A549 (cell line): ENCODE results near the gene CACNG5. TPM values are rescaled to one million over a fixed set of nuclear protein-coding genes. Genes with fewer than 3 reads are reported as not detected.
A peak's percentile ranks its signal among the peaks of the same experiment; 100 is the strongest.

Source experiments
- ATAC-seq, 2 experiments: fragments of 200-7000 bp in 1 of 2; fragments of >200 bp in 1 of 2; cut with Nextera tagmentation in 1 of 2; cut with Tn5 transposase in 1 of 2; 3 replicates each; pipeline versions ENCODE4 v1.8.0 to v1.9.1; 2018 to 2020; ENCODE audit warnings: mild to moderate bottlenecking in 1 of 2, moderate library complexity in 1 of 2
- CTCF ChIA-PET: fragments of 300-600 bp; sonication (Branson Sonifier 250); formaldehyde crosslinking; extraction: SDS; loops from one replicate; lab custom pipeline; 2021; ENCODE audit warnings: antibody characterized with exemption, inconsistent platforms; lab: Yijun Ruan, JAX
- POLR2A ChIA-PET: fragments of 350-600 bp; formaldehyde crosslinking; extraction: SDS; loops from one replicate; lab custom pipeline; 2021; ENCODE audit warnings: antibody characterized with exemption, inconsistent platforms; lab: Yijun Ruan, JAX
- DNase-seq, 2 experiments: peaks; one replicate each; pipeline versions ENCODE4 v3.0.0 to v3.0.0-alpha.2; 2011 to 2016; ENCODE audit warnings: low read depth in 1 of 2, low spot score in 1 of 2
- FAIRE-seq: peaks from 2 replicates; lab custom pipeline; 2011; peaks lifted over from hg19 to GRCh38; lab: Jason Lieb, UNC
- H3K27ac ChIP-seq, 2 experiments: fragments of >200 bp; sonication (Bioruptor Twin); formaldehyde crosslinking; 3 replicates each; pipeline ENCODE4 v1.5.1; 2016 to 2017
- H3K4me1 ChIP-seq: fragments of >200 bp; sonication (Bioruptor Twin); formaldehyde crosslinking; 3 replicates; pipeline ENCODE4 v1.6.1; 2016
- H3K4me2 ChIP-seq: fragments of >200 bp; sonication (Bioruptor Twin); formaldehyde crosslinking; 3 replicates; pipeline ENCODE4 v1.6.1; 2016
- H3K4me3 ChIP-seq: fragments of >200 bp; sonication (Bioruptor Twin); formaldehyde crosslinking; 3 replicates; pipeline ENCODE4 v1.5.1; 2016
- H3K9me3 ChIP-seq: fragments of >200 bp; sonication (Bioruptor Twin); formaldehyde crosslinking; 3 replicates; pipeline ENCODE4 v1.6.1; 2016
- CHD4 ChIP-seq: fragments of 200-600 bp; sonication (generic); IDR thresholded peaks from 2 replicates; pipeline ENCODE4 v1.6.1; 2016; ENCODE audit warnings: antibody characterized with exemption, mild to moderate bottlenecking, borderline replicate concordance
- FOSB ChIP-seq: fragments of 250-450 bp; sonication (Bioruptor Pico); IDR thresholded peaks from 2 replicates; pipeline ENCODE4 v1.5.0; 2020; ENCODE audit warnings: mild to moderate bottlenecking, moderate library complexity
- HOXB13 ChIP-seq: fragments of 250-450 bp; sonication (Bioruptor Pico); IDR thresholded peaks from 2 replicates; pipeline ENCODE4 v1.5.0; 2020; ENCODE audit warnings: low read depth, mild to moderate bottlenecking, moderate library complexity
- JUN ChIP-seq, 2 experiments: fragments of >200 bp; sonication (Bioruptor Twin); formaldehyde crosslinking; IDR thresholded peaks; 2 replicates in 1 of 2; 3 replicates in 1 of 2; pipeline ENCODE4 v1.6.1; 2016 to 2017
- MAFK ChIP-seq: fragments of 450-650 bp; IDR thresholded peaks from 2 replicates; pipeline ENCODE4 v1.6.1; 2014; ENCODE audit not compliant: partially characterized antibody
- NFE2L2 ChIP-seq: fragments of 150-350 bp; conservative IDR thresholded peaks from 2 replicates; pipeline ENCODE4 v1.6.1; 2014; ENCODE audit warnings: low read length
- NPAS2 ChIP-seq: fragments of 250-450 bp; sonication (Bioruptor Pico); IDR thresholded peaks from 2 replicates; pipeline ENCODE4 v1.8.0; 2022; ENCODE audit warnings: mild to moderate bottlenecking, moderate library complexity, borderline replicate concordance
- NR3C1 ChIP-seq: fragments of >200 bp; sonication (Bioruptor Twin); formaldehyde crosslinking; IDR thresholded peaks from 3 replicates; pipeline ENCODE4 v1.6.1; 2017
- POLR2A ChIP-seq: IDR thresholded peaks from 2 replicates; pipeline ENCODE4 v1.6.1; 2012; ENCODE audit warnings: mild to moderate bottlenecking, low read length
- POLR2AphosphoS2 ChIP-seq: conservative IDR thresholded peaks from 2 replicates; pipeline ENCODE4 v1.6.1; 2012; ENCODE audit warnings: low read length, improper control_type of control experiment, inconsistent platforms
- RARB ChIP-seq: fragments of 250-450 bp; sonication (Bioruptor Pico); IDR thresholded peaks from 2 replicates; pipeline ENCODE4 v1.8.0; 2021; ENCODE audit warnings: mild to moderate bottlenecking, moderate library complexity
- RCOR1 ChIP-seq: fragments of 150-350 bp; IDR thresholded peaks from 2 replicates; pipeline ENCODE4 v1.6.1; 2014; ENCODE audit warnings: antibody characterized with exemption, low read length, low read depth
- SREBF2 ChIP-seq: fragments of 450-650 bp; IDR thresholded peaks from 2 replicates; pipeline ENCODE4 v1.6.1; 2014; ENCODE audit warnings: mild to moderate bottlenecking, moderate library complexity
- ZFP36 ChIP-seq: fragments of 450-650 bp; IDR thresholded peaks from 2 replicates; pipeline ENCODE4 v1.6.1; 2014; ENCODE audit warnings: borderline replicate concordance; ENCODE audit not compliant: partially characterized antibody
- WGBS: methylation state at CpG from one replicate; pipeline ENCODE4 v1.1.6; 2017; ENCODE audit errors: missing lambda C conversion rate; 5-methylcytosine and 5-hydroxymethylcytosine counted together
- polyA plus RNA-seq, 4 experiments: library from polyadenylated mRNA; depleted of rRNA in 3 of 4; stranded (reverse); fragments of >200 nt; fragmentation: RNase III in 1 of 4; extraction: RNeasy Plus Mini Kit Qiagen cat#74134 plus additional on column Dnase treatment in 1 of 4; gene quantifications; 2 replicates in 3 of 4; 3 replicates in 1 of 4; pipeline ENCODE4 v1.2.3, GENCODE V29; 2011 to 2017
- TF ChIP-seq, protein P1 (sequence below): IDR thresholded peaks from 2 replicates; pipeline ENCODE4 v1.6.1; 2012
- TF ChIP-seq, protein P2 (sequence below): fragments of 200-600 bp; sonication (generic); IDR thresholded peaks from 2 replicates; pipeline ENCODE4 v1.6.1; 2016; ENCODE audit warnings: antibody characterized with exemption, mild to moderate bottlenecking, moderate library complexity
- TF ChIP-seq, protein P3 (sequence below): fragments of >200 bp; sonication (Bioruptor Twin); formaldehyde crosslinking; IDR thresholded peaks from 2 replicates; pipeline ENCODE4 v1.6.1; 2016
- TF ChIP-seq, protein P4 (sequence below): IDR thresholded peaks from 2 replicates; pipeline ENCODE4 v1.6.1; 2012; ENCODE audit warnings: low read depth, borderline replicate concordance
- TF ChIP-seq, protein P5 (sequence below): fragments of >200 bp; sonication (Bioruptor Twin); formaldehyde crosslinking; IDR thresholded peaks from 3 replicates; pipeline ENCODE4 v1.6.1; 2016

The CACNG5 gene
- polyA plus RNA-seq, 2 of the 4 experiments (the other 2 are of a cell fraction), result 0.09 TPM; not detected in 1

DNA sequence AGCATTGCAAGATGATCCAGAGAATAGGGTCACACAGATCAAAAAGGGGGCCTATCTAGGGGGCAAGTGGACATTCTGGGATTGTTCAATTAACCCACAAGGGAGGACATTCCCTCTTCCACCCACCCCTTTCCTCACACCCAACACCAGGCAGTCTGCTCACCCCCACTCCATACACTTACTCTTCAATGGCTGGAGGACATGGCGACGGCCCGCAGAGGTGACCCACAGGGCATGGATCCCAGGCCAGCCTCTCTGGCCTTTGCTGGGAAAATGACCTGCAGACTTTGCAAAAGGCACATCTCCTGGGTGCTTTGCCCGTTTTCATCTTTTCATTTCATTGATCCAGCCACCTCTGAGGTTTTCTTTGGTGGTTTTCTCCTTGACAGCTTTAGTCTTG, 1.7 kb upstream of the CACNG5 start:
- ChIA-PET POLR2A (no interaction called here), CTCF (interaction anchor here (1.6 kb wide), 1 partner anchor 8 kb away, joined by 3 read pairs; no protein-coding TSS in a partner anchor)
- H3K9me3 ChIP-seq, result no peaks in the 10 kb centered on the region
- TF ChIP-seq, protein P1, sequence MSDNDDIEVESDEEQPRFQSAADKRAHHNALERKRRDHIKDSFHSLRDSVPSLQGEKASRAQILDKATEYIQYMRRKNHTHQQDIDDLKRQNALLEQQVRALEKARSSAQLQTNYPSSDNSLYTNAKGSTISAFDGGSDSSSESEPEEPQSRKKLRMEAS, result no peak
- no peak for TF ChIP-seq NFE2L2
- TF ChIP-seq, protein P2, sequence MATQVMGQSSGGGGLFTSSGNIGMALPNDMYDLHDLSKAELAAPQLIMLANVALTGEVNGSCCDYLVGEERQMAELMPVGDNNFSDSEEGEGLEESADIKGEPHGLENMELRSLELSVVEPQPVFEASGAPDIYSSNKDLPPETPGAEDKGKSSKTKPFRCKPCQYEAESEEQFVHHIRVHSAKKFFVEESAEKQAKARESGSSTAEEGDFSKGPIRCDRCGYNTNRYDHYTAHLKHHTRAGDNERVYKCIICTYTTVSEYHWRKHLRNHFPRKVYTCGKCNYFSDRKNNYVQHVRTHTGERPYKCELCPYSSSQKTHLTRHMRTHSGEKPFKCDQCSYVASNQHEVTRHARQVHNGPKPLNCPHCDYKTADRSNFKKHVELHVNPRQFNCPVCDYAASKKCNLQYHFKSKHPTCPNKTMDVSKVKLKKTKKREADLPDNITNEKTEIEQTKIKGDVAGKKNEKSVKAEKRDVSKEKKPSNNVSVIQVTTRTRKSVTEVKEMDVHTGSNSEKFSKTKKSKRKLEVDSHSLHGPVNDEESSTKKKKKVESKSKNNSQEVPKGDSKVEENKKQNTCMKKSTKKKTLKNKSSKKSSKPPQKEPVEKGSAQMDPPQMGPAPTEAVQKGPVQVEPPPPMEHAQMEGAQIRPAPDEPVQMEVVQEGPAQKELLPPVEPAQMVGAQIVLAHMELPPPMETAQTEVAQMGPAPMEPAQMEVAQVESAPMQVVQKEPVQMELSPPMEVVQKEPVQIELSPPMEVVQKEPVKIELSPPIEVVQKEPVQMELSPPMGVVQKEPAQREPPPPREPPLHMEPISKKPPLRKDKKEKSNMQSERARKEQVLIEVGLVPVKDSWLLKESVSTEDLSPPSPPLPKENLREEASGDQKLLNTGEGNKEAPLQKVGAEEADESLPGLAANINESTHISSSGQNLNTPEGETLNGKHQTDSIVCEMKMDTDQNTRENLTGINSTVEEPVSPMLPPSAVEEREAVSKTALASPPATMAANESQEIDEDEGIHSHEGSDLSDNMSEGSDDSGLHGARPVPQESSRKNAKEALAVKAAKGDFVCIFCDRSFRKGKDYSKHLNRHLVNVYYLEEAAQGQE, result no peak
- TF ChIP-seq NR3C1, result no peak
- no peak for TF ChIP-seq FOSB (CRISPR knock-in tag)
- TF ChIP-seq RARB (CRISPR knock-in tag), result no peak
- TF ChIP-seq, protein P3, sequence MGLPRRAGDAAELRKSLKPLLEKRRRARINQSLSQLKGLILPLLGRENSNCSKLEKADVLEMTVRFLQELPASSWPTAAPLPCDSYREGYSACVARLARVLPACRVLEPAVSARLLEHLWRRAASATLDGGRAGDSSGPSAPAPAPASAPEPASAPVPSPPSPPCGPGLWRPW, result no peak
- no peak overlapping the region for H3K4me3 ChIP-seq
- no peak overlapping the region for H3K27ac ChIP-seq
- no peak for ATAC-seq
- H3K4me2 ChIP-seq, result no peak overlapping the region
- WGBS, result 72% methylated on average over 4 of the region's 4 CpGs
- H3K4me1 ChIP-seq, result 0 out of 3 replicates have a peak, but pooled peaks cover 4% of the 10 kb centered on the region
- no peak for FAIRE-seq
- DNase-seq, result no peak

DNA sequence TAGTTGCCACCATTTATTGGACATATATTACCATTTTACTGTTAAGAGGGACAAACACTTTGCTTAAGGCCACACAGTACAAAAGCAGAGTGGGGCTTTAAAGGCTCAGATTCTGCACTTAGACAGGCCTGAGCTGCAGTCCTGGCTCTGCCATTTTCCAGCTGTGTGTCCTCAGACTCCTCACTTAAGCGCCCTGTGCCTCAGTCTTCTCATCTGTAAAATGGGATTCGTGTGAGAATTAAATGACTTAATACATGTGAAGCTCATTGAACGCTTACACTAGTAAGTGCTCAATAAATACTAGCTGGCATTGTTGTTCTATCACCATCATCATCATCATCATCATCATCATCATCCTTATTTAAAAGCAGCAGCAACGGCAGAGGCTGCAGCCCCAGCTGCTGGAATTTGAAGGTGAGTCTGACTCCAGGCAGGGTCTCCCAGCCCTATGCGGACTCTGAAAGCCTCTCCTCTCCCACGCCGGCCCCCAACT, 445 bp upstream of the CACNG5 start:
- Histone ChIP-seq H3K9me3 (no peaks in the 10 kb centered on the region), H3K4me1 (0 out of 3 replicates have a peak, but pooled peaks cover 4% of the 10 kb centered on the region), H3K4me2 (peak overlapping the region; percentile 87), H3K4me3 (peak overlapping the region; percentile 39), H3K27ac (peak overlapping the region in 1 of 2 experiments; percentile 59; a peak in 2 of 6 replicates)
- ChIA-PET POLR2A (no interaction called here), CTCF (interaction anchor here (1.1 kb wide), 1 partner anchor 17 kb away, joined by 3 read pairs; no protein-coding TSS in a partner anchor)
- DNase-seq (no peak), ATAC-seq (no peak), FAIRE-seq (no peak)
- 27% methylated on average over 7 of the region's 7 CpGs for WGBS
- TF ChIP-seq ZFP36, result no peak
- TF ChIP-seq, protein P3, result no peak
- TF ChIP-seq, protein P4, sequence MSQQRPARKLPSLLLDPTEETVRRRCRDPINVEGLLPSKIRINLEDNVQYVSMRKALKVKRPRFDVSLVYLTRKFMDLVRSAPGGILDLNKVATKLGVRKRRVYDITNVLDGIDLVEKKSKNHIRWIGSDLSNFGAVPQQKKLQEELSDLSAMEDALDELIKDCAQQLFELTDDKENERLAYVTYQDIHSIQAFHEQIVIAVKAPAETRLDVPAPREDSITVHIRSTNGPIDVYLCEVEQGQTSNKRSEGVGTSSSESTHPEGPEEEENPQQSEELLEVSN, result no peak
- TF ChIP-seq NPAS2 (CRISPR knock-in tag), result no peak
- no peak for TF ChIP-seq MAFK
- TF ChIP-seq POLR2A, result no peak
- no peak for TF ChIP-seq RARB (CRISPR knock-in tag)
- no peak for TF ChIP-seq RCOR1
- TF ChIP-seq SREBF2, result no peak
- no peak for TF ChIP-seq HOXB13 (CRISPR knock-in tag)
- TF ChIP-seq, protein P5, sequence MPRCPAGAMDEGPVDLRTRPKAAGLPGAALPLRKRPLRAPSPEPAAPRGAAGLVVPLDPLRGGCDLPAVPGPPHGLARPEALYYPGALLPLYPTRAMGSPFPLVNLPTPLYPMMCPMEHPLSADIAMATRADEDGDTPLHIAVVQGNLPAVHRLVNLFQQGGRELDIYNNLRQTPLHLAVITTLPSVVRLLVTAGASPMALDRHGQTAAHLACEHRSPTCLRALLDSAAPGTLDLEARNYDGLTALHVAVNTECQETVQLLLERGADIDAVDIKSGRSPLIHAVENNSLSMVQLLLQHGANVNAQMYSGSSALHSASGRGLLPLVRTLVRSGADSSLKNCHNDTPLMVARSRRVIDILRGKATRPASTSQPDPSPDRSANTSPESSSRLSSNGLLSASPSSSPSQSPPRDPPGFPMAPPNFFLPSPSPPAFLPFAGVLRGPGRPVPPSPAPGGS, result no peak
- TF ChIP-seq CHD4, result no peak
- TF ChIP-seq JUN (IDR thresholded peaks at IDR 0.05), result no peak
- no peak for TF ChIP-seq POLR2AphosphoS2
